Mucosa of rectum (tissue), 2 donors: Measurements from ENCODE around the gene THBS1.

Source experiments
- H3K27ac ChIP-seq, 2 donors: one replicate each; pipeline ENCODE4 v1.7.0; 2013; ENCODE audit warnings: inconsistent platforms in 2 of 2, low read depth in 2 of 2, low read length in 2 of 2
- H3K27me3 ChIP-seq, 2 donors: one replicate each; pipeline ENCODE4 v1.7.0; 2013; ENCODE audit warnings: low read length in 2 of 2; ENCODE audit not compliant: control insufficient read depth in 2 of 2, insufficient read depth in 2 of 2
- H3K36me3 ChIP-seq, 2 donors: one replicate each; pipeline ENCODE4 v1.7.0; 2013; ENCODE audit warnings: low read length in 2 of 2; ENCODE audit not compliant: control insufficient read depth in 2 of 2, insufficient read depth in 2 of 2
- H3K4me1 ChIP-seq, 2 donors: one replicate each; pipeline ENCODE4 v1.7.0; 2013; ENCODE audit warnings: low read length in 2 of 2, mild to moderate bottlenecking in 1 of 2; ENCODE audit not compliant: control insufficient read depth in 2 of 2, insufficient read depth in 2 of 2
- H3K4me3 ChIP-seq, 2 donors: one replicate each; pipeline ENCODE4 v1.7.0; 2013; ENCODE audit warnings: low read length in 2 of 2
- H3K9ac ChIP-seq, 2 donors: one replicate each; pipeline ENCODE4 v1.7.0; 2013; ENCODE audit warnings: low read length in 2 of 2, low read depth in 1 of 2, mild to moderate bottlenecking in 1 of 2
- H3K9me3 ChIP-seq, 2 donors: one replicate each; pipeline ENCODE4 v1.7.0; 2013; ENCODE audit warnings: low read length in 2 of 2; ENCODE audit not compliant: control insufficient read depth in 2 of 2
- donor health status: healthy.
- donor health status: Normal muscosa, but diverticular disease.

THBS1 gene

GRCh38 chr15:39549912-39550311, 31.0 kb upstream of the THBS1 start:
- Histone ChIP-seq H3K36me3 (no peaks in the 10 kb centered on the region), H3K27ac (no peak overlapping the region), H3K9me3 (peaks cover 3% of the 10 kb centered on the region in 2 donors), H3K27me3 (no peaks in the 10 kb centered on the region), H3K4me1 (peaks cover 0 to 10% of the 10 kb centered on the region in 2 donors), H3K9ac (no peak overlapping the region), H3K4me3 (no peak overlapping the region)

- Histone ChIP-seq H3K36me3 (no peaks in the 10 kb centered on the region), H3K27me3 (no peaks in the 10 kb centered on the region), H3K9me3 (no peaks in the 10 kb centered on the region), H3K27ac (no peak overlapping the region), H3K9ac (no peak overlapping the region), H3K4me3 (no peak overlapping the region), H3K4me1 (peaks cover 0 to 10% of the 10 kb centered on the region in 2 donors)
Observed at GRCh38 chr15:39551476-39551875, 29.4 kb upstream of the THBS1 start.

GRCh38 chr15:39552556-39552955, 28.3 kb upstream of the THBS1 start:
- no peak overlapping the region for H3K9ac ChIP-seq
- no peak overlapping the region for H3K4me3 ChIP-seq
- H3K9me3 ChIP-seq = no peaks in the 10 kb centered on the region
- no peaks in the 10 kb centered on the region for H3K36me3 ChIP-seq
- peaks cover 0 to 10% of the 10 kb centered on the region in 2 donors for H3K4me1 ChIP-seq
- H3K27me3 ChIP-seq = no peaks in the 10 kb centered on the region
- no peak overlapping the region for H3K27ac ChIP-seq

GRCh38 chr15:39553947-39554693, 26.8 kb upstream of the THBS1 start:
- no peaks in the 10 kb centered on the region for H3K9me3 ChIP-seq
- H3K4me3 ChIP-seq = no peak overlapping the region
- no peaks in the 10 kb centered on the region for H3K27me3 ChIP-seq
- no peak overlapping the region for H3K9ac ChIP-seq
- no peak overlapping the region for H3K27ac ChIP-seq
- peaks cover 0 to 10% of the 10 kb centered on the region in 2 donors for H3K4me1 ChIP-seq
- no peaks in the 10 kb centered on the region for H3K36me3 ChIP-seq

GRCh38 chr15:39554746-39555387, 26.0 kb upstream of the THBS1 start:
- H3K4me3 ChIP-seq = no peak overlapping the region
- no peak overlapping the region for H3K9ac ChIP-seq
- no peaks in the 10 kb centered on the region for H3K36me3 ChIP-seq
- H3K4me1 ChIP-seq = peaks cover 0 to 10% of the 10 kb centered on the region in 2 donors
- H3K9me3 ChIP-seq = no peaks in the 10 kb centered on the region
- no peak overlapping the region for H3K27ac ChIP-seq
- no peaks in the 10 kb centered on the region for H3K27me3 ChIP-seq

- Histone ChIP-seq H3K9me3 (no peaks in the 10 kb centered on the region), H3K4me3 (no peak overlapping the region), H3K27me3 (no peaks in the 10 kb centered on the region), H3K36me3 (no peaks in the 10 kb centered on the region), H3K27ac (no peak overlapping the region), H3K9ac (no peak overlapping the region), H3K4me1 (peaks cover 0 to 10% of the 10 kb centered on the region in 2 donors)
Observed at GRCh38 chr15:39555885-39556284, 25.0 kb upstream of the THBS1 start.

GRCh38 chr15:39556461-39556860, 24.4 kb upstream of the THBS1 start:
- Histone ChIP-seq H3K9ac (no peak overlapping the region), H3K4me1 (peaks cover 0 to 10% of the 10 kb centered on the region in 2 donors), H3K9me3 (no peaks in the 10 kb centered on the region), H3K27ac (no peak overlapping the region), H3K4me3 (no peak overlapping the region), H3K36me3 (no peaks in the 10 kb centered on the region), H3K27me3 (no peaks in the 10 kb centered on the region)

- Histone ChIP-seq H3K4me1 (peaks cover 0 to 10% of the 10 kb centered on the region in 2 donors), H3K9ac (no peak overlapping the region), H3K27me3 (no peaks in the 10 kb centered on the region), H3K27ac (no peak overlapping the region), H3K9me3 (no peaks in the 10 kb centered on the region), H3K4me3 (no peak overlapping the region), H3K36me3 (no peaks in the 10 kb centered on the region)
Observed at GRCh38 chr15:39558421-39558820, 22.5 kb upstream of the THBS1 start.

GRCh38 chr15:39564972-39565665, 15.8 kb upstream of the THBS1 start:
- Histone ChIP-seq H3K27ac (no peak overlapping the region), H3K4me3 (no peak overlapping the region)

GRCh38 chr15:39565851-39566250, 15.0 kb upstream of the THBS1 start:
- H3K9ac ChIP-seq = no peak overlapping the region
- H3K4me1 ChIP-seq = no peaks in the 10 kb centered on the region
- H3K4me3 ChIP-seq = no peak overlapping the region
- no peaks in the 10 kb centered on the region for H3K9me3 ChIP-seq
- no peak overlapping the region for H3K27ac ChIP-seq
- H3K36me3 ChIP-seq = no peaks in the 10 kb centered on the region
- H3K27me3 ChIP-seq = no peaks in the 10 kb centered on the region

More at GRCh38 chr15:39564972-39565665, 15.8 kb upstream of the THBS1 start:
- no peak overlapping the region for H3K9ac ChIP-seq
- H3K36me3 ChIP-seq = no peaks in the 10 kb centered on the region
- no peaks in the 10 kb centered on the region for H3K27me3 ChIP-seq
- H3K4me1 ChIP-seq = no peaks in the 10 kb centered on the region
- H3K9me3 ChIP-seq = no peaks in the 10 kb centered on the region
